GM12892 (cell line): Measurements from ENCODE around the gene GBX1.

Experiments
- DNase-seq: peaks from one replicate; pipeline ENCODE4 v3.0.0; 2011; ENCODE audit not compliant: insufficient read length
- FAIRE-seq: peaks from 2 replicates; lab custom pipeline; 2011; peaks lifted over from hg19 to GRCh38; lab: Jason Lieb, UNC
- POLR2A ChIP-seq: IDR thresholded peaks from 2 replicates; pipeline ENCODE4 v1.6.1; 2011; ENCODE audit warnings: low read depth, low read length, control low read depth
- POLR2AphosphoS5 ChIP-seq: IDR thresholded peaks from 2 replicates; pipeline ENCODE4 v1.6.1; 2011; ENCODE audit warnings: low read depth, low read length, control low read depth
- TAF1 ChIP-seq: IDR thresholded peaks from 2 replicates; pipeline ENCODE4 v1.6.1; 2011; ENCODE audit warnings: low read depth, mild to moderate bottlenecking, control low read depth, low read length, borderline replicate concordance

GBX1 gene

GRCh38 chr7:151100921-151101320 lies 66.6 kb downstream of the GBX1 start:
- TF ChIP-seq POLR2A (no peak), TAF1 (no peak), POLR2AphosphoS5 (no peak)
- DNase-seq (no peak), FAIRE-seq (no peak)

GRCh38 chr7:151099486-151100211 lies 67.8 kb downstream of the GBX1 start:
- no peak for FAIRE-seq
- TF ChIP-seq TAF1 = no peak
- TF ChIP-seq POLR2A = no peak
- no peak for TF ChIP-seq POLR2AphosphoS5

More at GRCh38 chr7:151099486-151100211, 67.8 kb downstream of the GBX1 start:
- no peak for DNase-seq
